8988T (cell line): ENCODE results near the gene PIAS1.
"Not testable (repeated sequence)": the region's sequence is repeated elsewhere in the genome, so short reads cannot be mapped to it uniquely, and the experiment has no call there.

Source experiments
- DNase-seq: peaks from one replicate; pipeline ENCODE4 v3.0.0; 2011

Gene PIAS1

DNA sequence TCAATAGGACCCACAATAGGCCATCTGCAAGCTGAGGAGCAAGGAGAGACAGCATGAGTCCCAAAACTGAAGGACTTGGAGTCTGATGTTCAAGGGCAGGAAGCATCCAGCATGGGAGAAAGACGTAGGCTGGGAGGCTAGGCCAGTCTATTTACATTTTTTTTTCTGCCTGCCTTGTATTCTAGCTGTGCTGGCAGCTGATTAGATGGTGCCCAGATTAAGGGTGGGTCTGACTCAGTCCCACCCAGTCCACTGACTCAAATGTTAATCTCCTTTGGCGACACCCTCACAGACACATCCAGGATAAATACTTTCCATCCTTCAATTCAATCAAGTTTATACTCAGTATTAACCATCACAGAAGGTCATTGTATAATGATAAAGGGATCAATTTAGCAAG is 15.9 kb upstream of the PIAS1 start:
- no peak for DNase-seq

DNA sequence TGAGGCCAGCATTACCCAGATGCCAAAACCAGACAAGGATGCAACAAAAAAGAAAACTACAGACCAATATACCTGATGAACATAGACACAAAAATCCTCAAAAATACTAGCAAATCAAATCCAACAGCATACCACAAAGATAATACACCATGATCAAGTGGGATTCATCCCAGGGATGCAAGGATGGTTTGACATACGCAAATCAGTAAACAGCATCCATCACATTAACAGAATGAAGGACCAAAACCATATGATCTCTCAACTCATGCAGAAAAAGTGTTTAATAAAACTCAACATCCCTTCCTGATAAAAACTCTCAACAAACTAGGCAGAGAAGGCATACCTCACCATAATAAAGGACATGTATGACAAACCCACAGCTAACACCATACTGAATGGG is 14.0 kb upstream of the PIAS1 start:
- no peak for DNase-seq

- DNase-seq: no peak
Measured at GRCh38 chr15:68042156-68042854, 11.8 kb upstream of the PIAS1 start.

DNA sequence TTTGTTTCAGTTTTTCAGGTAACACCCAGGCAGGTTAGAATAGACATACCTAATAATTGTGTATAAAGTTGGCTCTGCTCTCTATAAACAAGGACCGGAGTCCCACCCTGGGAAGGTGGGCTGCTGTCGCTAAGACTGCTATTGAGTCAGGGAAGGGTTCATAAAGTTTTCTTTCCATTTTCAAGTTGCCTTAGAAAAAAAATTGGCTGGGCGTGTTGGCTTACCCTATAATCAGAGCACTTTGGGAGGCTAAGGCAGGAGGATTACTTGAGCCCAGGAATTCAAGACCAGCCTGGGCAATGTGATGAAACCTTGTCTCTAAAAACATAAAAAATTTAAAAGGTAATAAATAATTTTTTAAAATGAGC is 11.3 kb upstream of the PIAS1 start:
- DNase-seq: no peak

DNA sequence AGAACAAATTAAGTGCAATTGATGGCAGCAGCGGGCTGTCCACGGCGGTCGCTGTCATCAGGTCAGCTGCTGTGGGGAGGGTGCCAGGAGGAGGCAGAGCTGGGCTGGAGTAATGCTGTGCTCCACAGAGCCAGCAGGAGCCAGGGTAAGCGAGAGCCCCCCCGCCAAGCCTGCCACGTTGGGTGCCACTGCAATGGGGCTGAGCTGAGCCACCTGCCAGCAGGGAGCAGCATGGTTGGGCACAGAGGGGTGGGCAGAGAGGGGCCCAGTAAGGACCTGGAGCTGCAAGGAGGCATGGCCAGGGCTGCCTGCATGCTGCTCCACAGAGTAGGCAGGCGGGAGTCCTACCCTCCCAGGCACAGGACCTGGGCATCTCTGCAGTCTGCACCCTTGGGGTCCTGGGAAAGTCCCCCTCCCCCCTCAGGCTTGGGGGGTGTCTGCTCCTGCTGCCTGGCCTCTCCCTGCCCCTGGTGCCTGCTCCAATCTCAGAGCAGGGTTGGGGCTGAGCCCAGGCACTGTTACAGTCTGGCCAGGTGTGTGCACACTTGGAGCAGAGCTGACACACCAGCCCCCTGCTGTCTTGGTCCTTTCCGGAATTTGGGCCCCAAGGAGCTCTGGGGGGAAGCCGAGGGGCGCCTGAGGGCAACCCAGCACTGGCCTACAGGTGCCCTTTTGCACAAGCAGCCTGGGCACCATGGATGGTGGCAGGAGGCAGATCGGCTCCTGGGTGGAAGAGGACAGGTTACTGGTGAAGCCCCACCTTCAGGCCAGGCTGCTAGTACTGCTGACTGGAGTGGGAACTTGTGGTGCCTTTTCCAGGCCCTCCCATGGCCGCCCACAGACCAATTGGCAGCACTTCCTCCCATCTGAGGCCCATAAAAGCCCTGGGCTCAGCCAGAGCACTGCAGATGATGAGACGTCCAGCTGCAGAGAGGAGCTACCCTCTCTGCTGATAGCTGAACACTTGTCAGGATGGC is 8.5 kb upstream of the PIAS1 start:
- no peak for DNase-seq

DNA sequence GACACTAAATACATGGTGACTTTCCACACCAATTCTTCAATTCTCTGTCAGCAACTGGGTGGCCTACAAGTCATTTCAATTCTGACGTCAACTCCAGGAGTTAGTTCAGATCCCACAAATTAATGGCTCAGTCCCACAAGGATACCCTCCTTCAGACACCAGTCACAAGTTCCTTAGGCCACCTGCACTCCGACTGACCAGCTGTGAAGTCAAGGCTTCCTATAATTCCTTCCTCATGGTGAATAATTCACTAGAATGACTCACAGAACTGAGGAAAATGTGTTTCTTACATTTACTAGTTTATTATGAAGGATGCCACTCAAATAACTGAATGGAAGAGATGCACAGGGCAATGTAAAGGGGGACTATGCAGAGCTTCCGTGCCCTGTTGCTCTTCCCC is 6.3 kb upstream of the PIAS1 start:
- DNase-seq: no peak

DNA sequence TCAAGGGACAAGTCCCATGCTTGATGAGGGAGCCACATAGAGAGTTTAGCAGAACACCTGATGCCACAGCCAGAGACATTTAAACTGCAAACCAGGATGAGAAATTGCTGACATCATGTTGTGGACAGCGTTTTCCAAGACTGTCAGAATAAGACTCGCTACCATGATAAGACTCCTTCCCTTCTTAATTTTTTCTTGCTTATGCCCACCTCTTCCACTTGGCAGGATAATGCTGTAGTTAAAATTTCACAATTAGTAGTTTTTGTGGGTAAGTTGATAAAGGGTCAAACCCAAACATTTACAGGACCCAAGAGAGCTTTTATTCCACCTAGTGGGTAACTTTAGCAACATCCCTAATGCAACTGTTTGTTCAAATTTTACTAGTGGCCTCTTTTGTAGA is 3.0 kb upstream of the PIAS1 start:
- DNase-seq: no peak

GRCh38 chr15:68051907-68052306 is 2.2 kb upstream of the PIAS1 start:
- DNase-seq: no peak

DNA sequence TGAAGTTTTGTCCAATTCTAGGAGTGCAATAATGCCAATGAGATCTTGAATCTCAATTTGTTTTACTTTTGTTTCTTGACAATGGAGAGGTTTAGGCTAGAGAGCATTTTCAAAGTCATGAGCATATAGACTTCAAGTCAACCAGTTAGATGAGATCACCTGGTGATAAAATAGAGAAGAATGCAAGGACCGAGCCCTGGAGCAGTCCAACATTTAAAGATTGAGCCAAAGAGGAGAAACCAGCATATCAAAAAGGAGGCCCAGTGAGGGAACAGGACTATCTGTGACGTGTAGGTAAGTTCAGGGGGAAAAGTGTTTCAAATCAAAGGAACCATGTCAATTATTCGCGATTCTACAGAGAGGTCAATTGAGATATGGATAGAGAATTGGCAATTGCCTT is 1.7 kb upstream of the PIAS1 start:
- DNase-seq: no peak

DNA sequence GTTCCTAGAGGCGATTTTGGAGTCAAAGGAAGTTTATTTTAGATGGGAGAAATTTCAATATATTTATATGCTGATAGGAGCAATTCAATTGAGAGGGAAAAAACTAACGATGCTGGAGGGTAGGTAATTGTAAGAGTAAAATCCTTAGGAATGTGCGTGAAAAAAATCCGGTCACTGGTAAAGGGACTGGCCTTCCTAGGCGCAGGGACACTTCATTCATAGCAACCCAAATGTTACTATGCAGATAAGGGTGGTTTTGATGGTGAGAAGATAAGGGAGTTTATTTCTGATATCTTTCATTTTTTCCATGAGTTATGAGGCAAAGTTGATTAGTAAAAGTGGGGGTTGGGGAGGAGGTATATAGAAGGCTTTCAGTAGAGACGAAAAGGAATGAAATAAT is 1.1 kb upstream of the PIAS1 start:
- DNase-seq: no peak

DNA sequence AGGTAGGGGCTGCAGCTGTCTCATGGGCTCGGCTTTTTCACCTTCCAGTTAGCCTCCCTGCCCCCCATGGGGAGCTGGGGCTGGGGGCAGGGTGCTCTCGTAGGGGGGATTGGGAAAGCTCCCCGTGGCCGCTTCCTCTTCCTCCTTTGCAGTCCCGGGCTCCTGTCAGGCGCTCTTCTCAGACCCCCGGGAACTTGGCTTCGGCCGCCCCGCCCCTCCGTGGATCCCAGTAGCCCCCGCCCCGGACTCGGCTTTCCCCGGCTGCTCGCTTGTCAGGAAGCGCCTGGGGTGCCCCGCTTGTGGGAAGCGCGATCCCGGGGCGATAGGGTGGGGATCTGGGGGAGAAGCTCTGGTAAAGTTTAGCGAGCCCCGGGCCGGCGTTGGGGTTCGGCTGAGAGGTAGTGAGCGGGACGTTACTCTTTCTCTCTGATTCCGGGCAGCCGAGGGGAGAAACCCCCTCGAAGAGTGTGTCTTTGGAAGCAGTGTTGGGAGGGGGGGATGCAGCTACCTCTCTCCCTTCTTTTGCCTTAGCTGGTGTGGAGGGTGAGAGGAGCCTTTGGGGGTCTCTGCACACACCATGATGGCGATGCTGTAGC is 611 bp downstream of the PIAS1 start:
- peak; percentile 35 for DNase-seq

- DNase-seq: no peak
Measured at GRCh38 chr15:68055224-68055705, 1.1 kb downstream of the PIAS1 start.

DNA sequence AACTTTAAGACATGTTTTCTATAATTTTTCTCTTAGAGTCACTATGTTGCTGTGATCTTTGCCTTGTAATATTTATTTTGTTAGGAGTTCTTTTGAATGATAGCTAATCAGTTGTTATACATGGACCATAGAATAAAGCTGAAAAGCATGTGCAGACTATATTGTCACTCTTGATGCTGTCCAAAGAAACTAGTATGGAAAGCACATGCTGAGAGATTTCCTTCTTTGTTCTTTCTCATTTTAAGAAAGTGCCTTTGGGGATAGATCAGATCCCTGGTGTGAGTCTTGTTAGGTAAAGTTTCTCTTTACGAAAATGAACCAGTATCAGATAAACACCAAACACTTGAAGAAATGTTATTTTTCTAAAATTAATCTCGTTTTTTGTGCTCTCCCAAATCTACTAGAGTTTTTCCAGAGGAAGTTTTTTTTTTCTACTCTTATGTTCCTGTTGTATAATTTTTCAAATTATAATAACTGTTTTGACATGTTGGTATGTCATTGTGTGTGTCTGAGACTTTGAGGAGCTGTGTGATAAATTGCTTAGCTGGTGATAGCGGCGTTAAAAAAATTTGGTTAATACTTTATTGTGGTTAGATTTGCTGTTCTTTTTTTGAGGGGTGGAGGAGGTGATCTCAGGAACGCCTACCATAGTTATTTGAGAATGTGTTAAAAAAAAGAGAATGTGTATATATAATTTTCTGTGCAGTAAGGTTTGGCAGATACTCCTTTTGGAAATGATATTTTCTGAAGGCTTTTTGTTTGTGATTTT is 2.2 kb downstream of the PIAS1 start:
- no peak for DNase-seq

DNA sequence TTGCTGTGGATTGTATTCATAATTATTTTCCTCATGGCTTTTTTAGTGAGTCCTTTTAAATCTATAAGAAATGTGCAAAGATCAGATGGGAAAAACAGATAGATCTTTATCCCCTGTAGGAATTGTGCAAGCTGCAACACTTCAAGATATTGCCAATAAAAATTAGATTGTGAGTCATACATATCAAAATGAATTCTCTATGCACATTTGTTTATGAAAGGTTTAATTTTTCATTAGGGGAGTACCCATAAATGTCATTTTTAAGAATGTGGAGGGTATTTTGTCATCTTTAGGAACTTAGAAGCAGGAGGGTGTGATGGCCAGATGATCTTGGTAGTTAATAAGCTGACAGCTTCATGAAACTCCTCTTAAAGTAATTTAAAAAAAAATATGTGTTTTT is 2.9 kb downstream of the PIAS1 start:
- no peak for DNase-seq

DNA sequence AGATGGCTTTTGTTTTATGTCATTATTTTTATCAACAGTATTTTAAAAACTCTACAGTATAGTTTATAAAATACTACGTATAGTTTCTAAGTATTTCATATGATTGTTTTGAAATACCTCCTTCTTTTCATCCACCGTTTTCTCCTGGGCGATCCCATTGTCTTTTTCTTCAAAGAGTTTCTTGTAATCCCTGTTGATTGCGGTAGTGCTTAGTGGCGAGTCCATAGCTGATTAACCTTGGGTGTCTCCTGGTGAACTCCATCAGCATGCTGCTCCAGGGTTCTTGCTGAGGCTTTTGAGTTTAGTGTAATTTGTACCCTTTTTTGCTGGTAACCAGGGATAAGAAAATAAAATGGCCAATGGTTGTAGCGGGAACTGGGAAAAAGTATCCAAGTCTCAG is 3.6 kb downstream of the PIAS1 start:
- no peak for DNase-seq

DNA sequence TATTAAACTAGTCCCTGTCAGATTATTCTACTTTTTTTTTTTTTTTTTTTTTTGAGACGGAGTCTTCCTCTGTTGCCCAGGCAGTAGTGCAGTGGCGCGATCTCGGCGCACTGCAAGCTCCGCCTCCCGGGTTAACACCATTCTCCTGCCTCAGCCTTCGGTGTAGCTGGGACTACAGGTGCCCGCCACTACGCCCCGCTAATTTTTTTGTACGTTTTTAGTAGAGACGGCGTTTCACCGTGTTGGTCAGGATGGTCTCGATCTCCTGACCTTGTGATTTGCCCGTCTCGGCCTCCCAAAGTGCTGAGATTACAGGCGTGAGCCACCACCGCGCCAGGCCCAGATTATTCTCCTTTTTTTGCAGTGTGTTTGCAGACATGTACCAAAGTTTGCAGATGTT is 4.9 kb downstream of the PIAS1 start:
- not testable (repeated sequence) for DNase-seq

DNA sequence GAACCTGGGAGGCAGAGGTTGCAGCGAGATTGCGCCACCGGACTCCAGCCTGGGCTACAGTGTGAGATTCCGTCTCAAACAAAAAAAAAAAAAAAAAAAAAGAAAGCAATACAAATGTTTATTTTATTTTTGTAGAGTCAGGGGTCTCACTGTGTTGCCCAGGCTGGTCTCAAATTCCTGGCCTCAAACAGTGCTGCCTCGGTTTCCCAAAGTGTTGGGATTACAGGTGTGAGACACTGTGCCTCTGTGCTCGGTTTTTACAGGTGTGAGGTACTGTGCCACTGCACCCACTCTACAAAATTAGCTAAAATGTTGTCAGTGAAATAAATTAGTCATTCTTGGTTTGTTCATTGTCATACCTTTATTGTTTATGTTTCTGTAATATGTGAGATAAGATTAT is 5.5 kb downstream of the PIAS1 start:
- no peak for DNase-seq

- no peak for DNase-seq
Measured at GRCh38 chr15:68061171-68061570, 7.1 kb downstream of the PIAS1 start.

DNA sequence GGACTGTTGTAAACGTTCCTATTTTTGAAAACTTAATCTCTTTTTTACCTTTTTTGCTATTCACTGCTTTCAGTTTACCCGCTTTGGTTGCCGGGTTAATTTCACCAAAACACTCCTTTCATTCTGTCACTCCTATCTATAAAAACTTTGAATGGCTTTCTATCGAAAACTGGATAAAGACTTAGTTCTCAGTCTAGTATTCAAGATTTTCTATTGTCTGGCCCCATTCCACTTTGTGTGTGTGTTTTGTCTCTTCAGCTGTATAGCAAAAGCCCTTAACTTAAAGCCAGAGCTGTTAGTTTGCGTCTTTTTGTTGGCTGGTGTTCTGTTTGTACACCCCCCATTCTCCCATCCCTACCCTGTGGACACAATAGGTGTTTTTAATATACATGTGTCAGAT is 7.5 kb downstream of the PIAS1 start:
- no peak for DNase-seq

GRCh38 chr15:68062214-68062613 is 8.1 kb downstream of the PIAS1 start:
- no peak for DNase-seq

GRCh38 chr15:68062946-68063465 is 8.9 kb downstream of the PIAS1 start:
- no peak for DNase-seq

- DNase-seq: no peak
Measured at GRCh38 chr15:68063606-68064005, 9.5 kb downstream of the PIAS1 start.
